Measurements from ENCODE around the gene KCNA2.

GRCh38 chr1:110556471-110556807 is 49.7 kb downstream of the KCNA2 start:
- TF ChIP-seq CEBPB (IDR thresholded peaks at IDR 0.05; ENCODE audit: low read depth, low read length) (no peak), MAZ (IDR thresholded peaks at IDR 0.05; ENCODE audit: borderline replicate concordance, low read depth, low read length) (no peak), MXI1 (IDR thresholded peaks at IDR 0.05; ENCODE audit: borderline replicate concordance, low read depth, low read length) (no peak), POLR2A (IDR thresholded peaks at IDR 0.05; ENCODE audit: low read depth, low read length) (no peak), CTCF (conservative IDR thresholded peaks at IDR 0.05; ENCODE audit: low read depth, low read length) (no peak), RCOR1 (IDR thresholded peaks at IDR 0.05; ENCODE audit: insufficient replicate concordance, low read length) (no peak), MAFK (IDR thresholded peaks at IDR 0.05; ENCODE audit: low read depth, low read length) (no peak), RAD21 (IDR thresholded peaks at IDR 0.05; ENCODE audit: low read length) (no peak)

Measured in IMR-90 (cell line).